ENCODE measurements around the gene CYP11A1.
A peak's percentile ranks its signal among the peaks of the same experiment; 100 is the strongest.
"Not testable (repeated sequence)": the region's sequence is repeated elsewhere in the genome, so short reads cannot be mapped to it uniquely, and the experiment has no call there.

CYP11A1 gene

DNA sequence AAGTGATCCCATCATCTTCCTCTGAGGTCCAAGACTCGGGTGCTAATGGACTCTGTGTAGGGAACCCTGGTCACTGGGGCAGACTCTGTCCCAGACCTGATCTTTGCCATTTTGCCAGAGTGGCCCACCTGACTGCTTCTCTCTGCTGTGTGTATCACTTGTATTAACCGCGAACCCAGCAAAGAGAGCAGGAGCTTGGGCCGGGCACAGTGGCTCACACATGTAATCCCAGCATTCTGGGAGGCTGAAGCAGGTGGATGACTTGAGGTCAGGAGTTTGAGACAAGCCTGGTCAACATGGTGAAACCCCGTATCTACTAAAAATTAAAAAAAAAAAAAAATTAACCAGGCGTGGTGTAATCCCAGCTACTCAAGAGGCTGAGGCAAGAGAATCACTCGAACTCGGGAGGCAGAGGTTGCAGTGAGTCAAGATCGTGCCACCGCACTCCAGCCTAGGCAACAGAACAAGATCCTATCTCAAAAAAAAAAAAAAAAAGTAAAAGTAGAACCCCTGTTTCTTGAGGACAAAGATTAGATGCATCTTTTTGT lies 32.9 kb upstream of the CYP11A1 start:
- no peak for DNase-seq

DNA sequence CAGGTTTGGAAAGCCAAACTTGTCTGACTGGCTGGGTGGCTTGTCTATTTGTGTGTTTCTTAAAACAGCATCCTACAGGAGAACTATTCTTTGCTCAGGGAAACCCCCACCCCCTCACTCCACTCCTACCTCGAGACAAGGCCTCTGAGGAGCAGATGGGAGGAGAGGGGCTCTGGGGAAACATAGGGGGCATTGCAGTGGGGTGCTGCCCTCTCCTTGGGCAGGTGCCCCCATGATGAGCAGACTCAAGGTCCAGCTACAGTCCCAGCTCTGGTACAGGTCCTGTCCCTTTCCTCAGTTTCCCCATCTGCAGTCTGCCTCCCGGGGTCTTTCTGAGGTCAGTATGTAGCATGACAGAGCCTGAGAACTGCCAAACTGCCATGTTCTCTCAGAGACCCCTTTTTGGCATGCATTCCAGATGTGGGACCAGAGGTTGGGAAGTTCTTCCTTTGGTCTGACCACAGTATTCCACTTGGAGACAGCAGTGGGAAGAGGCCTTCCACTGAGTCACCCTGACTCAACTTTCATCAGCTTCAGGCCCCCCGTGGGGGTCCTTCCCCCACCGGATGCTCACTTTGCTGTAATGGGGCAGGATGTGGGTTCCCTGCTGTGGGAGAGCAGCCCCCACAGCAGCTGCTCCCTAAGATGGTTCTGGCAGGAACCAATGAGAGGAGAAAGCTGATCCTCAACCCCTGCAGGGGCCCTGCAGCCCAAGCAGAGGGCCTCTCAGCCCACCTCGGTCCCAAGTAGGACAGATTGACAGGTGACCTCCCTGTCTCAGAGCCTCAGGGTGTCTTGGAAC lies 32.3 kb upstream of the CYP11A1 start:
- no peak for DNase-seq

DNA sequence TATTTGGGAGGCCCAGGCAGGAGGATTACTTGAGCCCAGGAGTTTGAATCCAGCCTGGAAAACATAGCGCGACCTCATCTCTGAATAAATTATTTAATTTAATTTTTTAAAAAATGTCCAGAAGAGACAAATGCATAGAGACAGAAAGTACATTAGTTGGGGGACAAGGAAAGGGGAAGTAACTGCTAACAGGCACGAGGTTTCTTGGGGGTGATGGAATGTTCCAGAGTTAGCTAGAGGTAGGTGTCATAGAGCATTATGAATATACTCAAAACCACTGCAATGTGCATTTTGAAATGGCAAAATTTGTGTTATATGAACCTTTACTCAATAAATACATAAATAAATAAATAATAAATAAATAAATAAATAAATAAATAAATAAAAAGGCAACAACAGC lies 31.7 kb upstream of the CYP11A1 start:
- DNase-seq: no peak

DNA sequence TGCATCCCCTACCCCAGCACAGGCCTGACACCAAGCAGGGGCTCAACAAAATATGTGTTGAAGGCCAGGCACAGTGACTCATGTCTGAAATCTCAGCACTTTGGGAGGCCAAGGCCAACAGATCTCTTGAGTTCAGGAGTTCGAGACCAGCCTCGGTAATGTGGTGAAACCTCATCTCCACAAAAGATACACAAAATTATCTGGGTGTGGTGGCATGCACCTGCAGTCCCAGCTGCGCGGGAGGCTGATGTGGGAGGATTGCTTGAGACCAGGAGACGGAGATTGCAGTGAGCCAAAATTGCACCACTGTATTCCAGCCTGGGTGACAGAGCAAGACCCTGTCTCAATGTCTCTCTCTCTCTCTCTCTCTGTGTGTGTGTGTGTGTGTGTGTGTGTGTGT lies 30.7 kb upstream of the CYP11A1 start:
- DNase-seq: no peak

DNA sequence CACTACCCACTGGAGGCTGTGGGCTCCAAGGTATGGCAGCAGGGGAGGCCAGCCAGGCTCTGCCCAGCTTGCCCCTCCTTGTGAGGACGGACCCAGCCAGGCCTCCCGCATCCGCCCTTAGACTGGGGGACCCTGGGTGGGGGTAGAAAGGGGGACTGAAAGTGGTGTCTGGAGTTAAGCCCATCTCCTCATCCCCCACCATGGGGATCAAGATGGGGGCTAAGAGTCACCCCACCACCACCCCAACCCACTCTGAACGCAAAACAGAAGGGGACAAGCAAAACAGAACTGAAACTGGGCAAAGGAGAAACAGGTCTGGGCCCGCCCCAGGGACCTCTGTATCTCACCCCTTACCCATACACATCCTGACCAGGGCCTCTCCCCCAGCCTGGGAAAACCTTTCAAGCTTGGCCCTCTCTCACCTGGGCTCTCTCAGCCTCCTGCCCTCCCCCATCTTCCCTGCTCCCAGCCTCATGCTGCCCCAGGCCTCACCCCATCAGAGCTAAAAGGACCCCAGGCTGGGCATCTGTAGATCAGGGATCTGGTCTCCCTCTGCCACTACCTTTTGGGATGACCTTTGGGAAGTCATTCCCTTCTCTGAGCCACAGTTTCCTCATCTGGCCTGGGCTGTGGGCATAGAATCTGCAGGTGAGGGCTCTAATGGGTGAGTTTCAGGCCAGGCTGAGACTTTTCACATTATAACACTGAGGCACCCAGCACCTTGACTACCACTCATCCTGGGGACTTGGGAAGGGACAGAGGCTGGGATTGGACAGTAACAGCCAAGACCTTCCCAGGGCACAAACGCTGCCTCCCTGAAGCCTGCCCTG lies 30.0 kb upstream of the CYP11A1 start:
- DNase-seq: no peak

DNA sequence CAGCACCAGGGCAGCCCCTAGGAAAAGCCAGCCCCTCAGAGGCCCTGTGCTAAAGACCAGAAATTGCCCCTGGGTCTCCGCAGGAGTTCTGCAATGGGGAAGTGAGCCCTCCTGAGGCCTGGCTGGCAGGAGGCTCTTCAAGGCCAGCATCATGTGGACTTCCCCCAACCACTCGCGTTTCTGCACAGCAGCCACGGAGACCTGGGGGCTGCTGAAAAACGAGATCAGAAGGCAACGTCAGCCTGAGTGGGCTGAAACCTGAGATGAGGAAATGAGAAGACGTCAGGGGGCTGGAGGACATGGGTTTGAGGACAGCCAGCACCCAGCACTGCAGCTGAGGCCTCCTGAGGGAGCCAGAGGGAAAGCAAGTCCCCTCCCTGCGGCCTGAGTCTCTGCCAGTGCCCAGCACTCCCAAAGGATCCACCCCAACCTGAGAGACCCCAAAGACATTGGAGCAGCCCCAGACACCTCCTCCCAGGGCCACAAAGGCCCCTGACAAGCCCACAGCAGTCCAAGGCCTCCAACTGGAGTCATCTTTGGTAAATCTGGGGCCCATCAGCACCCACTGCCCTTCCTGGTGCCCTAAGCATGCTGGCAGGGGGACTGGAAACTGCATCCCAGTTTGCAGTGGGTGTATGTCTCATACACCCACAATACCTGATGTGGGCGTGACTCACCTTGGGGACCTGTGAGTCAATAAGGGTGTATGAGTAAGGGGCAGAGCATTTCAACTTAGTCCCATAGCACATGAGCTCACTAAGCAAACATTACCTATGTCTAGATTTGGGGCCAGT lies 29.2 kb upstream of the CYP11A1 start:
- no peak for DNase-seq

DNA sequence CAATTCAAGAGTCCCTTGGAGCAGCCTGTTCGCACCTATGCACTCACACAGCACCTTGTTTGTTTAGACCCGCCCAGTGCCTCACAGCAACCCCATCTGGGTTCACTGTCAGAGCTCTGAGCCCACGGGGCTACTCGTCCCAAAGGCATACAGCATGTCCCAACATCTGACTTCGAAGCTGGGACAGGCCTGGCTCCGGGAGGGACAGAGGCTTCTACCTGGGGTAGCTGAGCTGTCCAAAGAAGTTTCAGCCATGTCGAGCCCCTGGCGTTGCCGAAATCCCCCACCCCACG lies 28.6 kb upstream of the CYP11A1 start:
- DNase-seq: no peak

DNA sequence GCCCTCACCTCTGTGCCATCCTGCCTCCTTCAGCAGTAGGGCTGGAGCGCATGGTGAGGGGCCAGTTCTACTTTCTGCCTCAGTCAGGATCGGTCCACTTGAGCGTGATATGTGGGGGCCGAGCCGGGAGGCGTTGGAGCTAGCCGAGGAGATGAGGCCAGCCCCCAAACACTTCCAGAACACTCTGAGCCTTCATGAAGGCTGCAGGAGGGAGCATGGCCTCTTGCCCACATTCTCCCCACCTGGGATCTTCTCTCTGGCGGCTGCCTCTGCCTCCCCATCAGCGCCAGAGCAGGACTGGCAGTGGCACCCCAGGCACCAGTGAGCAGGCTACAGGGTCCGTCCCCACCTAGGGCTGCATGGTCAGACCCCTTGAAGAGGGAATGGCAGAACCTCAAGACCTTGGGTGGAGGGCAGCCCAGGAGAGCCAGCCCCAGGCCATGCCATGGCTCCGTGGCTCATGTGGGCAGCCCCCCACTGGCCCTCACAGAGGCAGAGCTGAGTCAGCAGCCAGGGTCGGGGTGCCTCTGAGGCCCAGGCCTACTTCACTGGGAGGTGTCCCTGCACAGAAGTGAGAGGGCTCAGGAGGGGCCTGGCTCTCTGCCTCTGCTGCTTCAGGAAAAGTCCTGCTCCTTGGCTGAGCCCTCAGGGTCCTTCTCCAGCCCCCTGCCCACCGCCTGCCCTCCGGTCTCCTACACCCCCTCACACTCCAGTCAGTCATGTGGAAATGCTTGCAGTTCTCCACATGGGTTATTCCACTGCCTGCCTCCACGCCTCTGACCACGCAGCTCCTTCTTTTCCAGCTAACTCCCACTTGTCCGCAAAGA lies 28.1 kb upstream of the CYP11A1 start:
- DNase-seq: no peak

DNA sequence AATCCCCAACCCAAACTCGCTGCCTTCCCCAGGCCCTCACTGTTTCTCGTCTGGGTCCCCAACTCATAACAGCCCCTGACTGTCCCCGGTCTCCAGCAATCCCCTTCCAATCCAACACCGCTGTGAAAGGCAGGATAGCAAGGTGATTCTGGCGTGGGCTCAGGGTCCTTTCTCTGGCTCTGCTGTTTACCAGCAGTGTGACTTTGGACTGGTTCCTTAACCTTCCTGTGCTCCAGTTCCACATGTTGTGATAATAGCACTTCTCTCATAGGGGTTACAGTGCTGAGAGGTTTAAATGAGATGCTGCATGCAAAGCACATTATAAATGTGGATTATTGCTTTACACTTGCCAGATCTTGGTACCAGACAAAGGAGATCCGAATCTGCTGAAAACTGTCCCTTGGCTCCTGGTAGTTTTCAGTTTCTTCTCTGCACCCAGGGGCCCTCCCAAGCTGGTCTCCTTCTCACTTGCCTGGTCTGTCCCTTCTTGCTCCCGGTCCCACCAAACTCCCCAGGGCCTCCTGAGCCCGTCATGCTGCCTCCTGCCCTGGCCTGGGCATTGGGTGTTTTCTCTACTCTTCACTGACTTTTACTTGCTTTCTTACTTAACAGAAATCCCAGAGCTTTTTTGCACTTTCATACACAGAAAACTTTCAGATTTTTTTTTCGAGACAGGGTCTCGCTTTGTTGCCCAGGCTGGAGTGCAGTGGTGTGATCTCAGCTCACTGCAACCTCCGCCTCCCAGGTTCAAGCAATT lies 26.8 kb upstream of the CYP11A1 start:
- no peak for DNase-seq

DNA sequence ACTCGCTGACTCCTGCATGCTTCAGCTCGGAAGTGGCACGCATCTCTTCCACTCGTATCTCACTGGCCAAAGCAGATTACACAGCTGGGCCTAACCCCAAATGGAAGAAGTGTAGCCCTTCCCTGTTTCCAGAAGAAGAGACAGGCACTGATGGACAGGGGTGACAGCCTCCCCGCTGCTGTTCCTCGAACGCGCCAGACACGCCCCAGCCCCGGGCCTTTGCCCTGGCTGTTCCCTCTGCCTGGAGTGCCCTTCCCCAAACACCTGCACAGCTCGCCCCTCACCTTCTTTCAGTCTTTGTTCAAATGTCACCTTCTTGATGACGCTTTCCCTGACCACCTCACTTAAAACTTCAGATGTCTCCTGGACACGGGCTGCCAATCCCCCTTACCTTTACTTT lies 26.0 kb upstream of the CYP11A1 start:
- no peak for DNase-seq

DNA sequence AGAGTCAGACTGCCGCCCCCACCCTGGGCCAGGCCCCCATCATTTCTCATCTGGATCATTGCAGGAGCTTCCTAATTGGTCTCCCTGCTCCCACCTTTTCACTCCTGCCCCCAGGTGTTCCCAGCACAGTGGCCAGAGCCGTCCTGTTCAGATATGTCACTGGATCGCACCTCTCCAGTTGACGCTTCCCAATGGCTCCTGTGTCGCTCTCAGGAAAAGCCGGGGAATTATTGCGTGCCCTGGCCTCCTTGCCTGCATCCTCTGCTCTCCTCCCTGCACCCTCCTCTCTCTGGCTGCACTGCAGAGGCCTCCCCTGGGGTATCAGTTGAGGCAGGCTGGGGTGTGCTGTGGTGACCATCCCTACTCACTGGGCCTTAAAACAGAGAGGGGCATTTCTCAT lies 25.5 kb upstream of the CYP11A1 start:
- DNase-seq: no peak

DNA sequence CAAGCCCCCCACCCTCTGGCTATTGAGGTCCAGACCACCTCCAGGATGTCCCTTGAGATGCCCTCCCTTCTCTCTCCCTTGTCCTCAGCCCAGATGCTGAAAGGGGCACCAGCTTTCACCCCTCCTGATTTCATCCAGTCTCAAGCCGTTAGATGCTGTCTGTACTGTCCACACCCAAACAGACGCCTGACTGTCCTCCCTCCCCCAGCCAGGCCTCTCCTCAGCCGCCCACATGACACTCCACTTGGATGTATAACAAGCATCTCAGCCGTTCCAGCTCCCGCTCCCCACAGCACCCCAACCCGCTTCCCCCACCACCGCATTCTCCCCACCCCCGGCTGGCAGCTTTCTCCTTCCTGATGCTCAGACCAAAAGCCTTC lies 25.0 kb upstream of the CYP11A1 start:
- peak; percentile 65 for DNase-seq

DNA sequence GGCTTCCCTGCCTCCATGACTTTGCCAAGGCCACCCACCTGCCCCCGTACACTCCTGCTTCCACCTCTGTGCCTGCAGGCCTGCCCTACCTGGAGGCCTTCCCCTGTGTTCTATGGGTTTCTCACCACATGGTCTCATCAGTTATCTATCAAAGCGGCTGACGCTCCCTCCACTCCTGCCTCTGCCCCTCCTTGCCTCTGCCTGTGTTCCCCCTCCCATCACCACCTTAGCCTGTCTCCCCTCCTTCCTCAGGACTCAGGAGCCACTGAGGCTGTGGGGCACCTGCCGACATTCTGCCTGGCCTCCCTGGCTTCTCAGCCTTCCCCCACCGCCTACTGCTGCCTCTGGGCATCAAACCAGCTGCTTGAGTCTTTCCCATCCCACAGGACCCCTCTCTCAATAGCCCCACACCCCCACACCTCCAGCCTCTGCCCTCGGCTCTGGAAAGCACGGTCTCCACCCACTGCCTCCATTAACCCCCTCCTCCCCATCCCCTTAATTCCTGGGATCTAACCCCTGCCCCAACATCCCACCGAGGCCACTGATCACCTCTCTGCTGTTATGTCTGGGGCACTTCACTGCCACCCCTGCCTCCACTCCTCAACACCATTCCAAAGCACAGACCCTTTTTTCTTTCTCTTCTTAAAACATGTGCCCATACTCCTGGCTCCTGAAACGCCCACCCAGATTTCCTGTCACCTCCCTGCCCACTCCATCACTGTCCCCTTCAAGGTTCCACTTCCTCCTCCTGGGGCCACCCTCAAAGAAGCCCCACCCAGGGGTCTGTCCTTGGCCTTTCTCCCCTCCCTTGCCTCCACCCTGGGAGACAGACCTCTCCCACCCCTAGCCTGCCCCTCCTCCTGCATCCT lies 24.4 kb upstream of the CYP11A1 start:
- DNase-seq: no peak

DNA sequence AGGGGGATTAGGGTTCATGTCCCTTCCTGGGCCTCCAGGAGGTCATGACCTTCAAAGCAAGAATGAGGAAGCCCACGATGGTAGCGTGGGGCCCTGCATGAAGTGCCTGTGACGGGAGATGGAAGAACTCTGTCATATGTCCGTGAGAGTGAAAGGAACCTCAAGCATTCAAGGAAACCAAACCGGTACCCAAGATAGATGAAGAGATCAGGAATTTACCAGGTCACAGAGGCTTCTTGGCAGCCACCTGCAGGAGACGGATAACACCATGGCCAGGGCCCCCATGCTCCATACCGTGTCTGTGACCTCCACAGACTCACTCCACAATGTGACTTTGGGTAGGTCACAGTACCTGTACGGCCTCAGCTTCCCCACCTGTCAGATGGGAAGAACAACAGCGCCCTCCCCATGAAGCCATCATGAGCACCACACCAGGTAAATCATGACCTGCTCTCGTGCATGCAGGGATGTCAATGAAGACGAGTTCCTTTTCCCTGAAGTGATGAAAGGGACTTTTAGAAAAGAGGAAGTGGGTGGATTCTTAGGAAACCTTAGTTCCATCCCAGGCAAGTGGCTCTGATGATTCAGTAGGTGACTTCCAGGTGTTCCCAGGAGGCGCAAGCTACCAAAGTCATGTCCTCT lies 23.3 kb upstream of the CYP11A1 start:
- no peak for DNase-seq

DNA sequence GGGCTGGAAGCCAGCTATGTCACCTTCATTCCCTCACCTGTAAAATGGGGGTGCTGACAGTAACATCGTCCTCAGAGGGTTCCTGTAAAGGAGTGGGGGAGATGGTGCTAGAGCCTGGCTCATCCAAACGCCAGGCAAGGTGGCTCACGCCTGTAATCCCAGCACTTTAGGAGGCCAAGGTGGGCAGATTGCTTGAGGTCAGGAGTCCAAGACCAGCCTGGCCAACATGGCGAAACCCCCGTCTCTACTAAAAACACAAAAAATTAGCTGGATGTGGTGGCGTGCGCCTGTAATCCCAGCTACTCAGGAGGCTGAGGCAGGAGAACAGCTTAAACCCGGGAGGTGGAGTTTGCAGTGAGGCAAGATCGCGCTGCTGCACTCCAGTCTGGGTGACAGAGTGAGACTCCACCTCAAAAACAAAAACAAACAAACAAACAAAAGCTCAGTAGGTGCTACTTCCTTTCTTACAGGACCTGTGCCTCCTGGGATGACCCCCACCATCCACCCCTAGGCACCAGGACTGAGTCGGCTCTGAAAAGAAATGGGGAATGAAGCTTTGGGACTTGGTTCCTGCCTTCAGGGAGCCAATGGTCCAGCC lies 22.7 kb upstream of the CYP11A1 start:
- DNase-seq: not testable (repeated sequence)

DNA sequence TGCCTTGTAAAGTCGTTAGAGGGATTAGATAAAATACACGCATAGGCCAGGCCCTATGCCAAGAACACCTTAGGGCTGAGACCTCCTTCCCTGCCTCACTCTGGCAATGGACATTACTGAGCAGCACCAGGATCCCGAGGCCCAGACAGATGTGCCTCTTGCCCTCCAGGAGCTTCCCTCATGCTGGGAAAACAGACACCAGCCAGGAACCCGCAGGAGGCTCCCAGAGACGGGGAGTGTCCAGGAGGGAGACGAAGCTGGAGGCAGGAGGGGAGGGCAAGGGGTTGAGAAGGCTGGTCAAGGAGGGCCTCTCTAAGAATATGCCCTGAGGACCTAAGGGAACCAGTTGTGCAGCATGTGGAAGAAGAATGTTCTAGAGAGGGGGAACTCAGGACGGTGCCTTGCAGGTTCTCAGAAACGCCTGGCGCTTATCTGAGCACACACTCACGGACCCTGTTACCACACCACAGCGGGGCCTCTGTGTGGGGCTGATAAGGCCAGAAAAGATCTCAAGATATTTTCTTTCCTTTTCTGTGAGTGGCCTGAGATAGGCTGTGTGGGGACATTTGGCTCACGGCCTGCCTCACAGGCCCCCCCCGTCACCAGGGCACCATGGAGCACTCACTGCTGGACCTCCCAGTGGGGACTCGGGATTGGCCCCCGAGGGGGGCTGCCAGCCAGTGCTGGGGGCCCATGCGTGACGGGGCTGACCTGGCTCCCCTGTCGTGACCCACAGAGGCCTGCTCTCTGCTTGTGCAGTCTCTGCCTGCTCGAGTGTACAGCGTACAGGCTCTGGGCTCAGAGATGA lies 22.0 kb upstream of the CYP11A1 start:
- no peak for DNase-seq

DNA sequence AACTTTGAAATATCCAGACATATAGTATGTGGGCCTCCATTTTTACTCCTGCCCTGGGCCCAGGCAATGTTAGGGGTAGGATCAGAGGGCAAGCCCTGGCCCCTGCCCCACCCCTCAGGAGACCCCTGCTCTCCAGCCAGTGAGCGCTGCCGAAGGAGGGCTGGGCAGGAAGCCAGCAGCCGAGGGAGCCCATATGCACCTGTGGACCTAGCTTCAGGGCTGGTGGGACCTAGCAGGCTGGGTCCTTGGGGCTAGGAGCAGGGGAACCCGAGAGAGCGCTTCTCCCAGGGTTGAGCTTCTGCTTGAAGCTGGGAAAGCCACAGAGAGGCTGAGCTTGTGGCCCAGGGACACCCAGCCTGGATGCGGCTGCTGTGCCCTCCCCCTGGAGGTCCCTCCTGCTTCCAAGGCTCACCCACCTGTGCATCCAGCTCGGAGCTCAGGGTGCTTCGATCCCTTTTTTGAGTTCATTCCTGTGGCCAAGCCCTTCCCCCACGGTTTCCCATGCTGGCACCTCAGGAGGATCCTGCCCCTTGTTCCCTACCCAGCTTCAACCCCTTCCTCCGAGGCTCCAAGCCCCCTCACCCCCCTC lies 21.0 kb upstream of the CYP11A1 start:
- DNase-seq: no peak

DNA sequence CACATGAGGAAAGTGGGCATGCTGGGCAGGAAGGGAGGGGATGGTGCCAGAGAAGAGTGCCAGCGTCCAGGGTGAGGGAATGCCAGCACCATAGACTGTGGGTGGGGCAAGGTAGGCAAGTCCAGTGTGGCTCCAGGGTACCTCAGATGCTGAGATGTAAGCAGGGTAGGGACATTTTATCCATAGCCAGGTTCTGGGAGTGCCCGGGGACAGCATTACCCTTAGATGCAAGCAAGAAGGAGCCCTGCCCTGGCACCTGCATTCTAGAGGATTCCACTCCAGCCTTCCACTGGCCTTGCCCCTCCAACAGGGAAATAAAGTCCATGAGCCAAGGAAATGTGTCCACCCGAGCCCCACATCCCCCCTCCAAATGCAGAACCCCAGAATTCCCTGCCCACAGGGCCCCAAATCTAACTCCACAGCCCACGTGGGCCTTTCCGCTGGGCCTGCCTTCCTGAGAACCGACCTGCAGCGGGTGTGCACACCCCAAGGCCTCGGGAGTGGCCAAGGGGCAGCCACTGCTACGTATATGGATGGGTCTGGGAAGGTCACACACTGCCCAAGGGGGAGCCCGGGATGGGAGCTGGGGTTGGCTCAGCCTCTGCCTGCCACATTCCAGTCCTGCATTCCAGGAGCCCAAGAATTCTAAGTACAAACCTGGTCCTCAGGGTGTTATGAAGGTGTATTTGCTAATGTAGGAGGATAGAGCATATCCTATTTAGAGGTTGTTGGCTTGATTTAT lies 20.3 kb upstream of the CYP11A1 start:
- DNase-seq: no peak
